ENCODE data around the gene RAPGEF1.

GRCh38 chr9:131611586-131612315, 128.1 kb downstream of the RAPGEF1 start:
- TF ChIP-seq POLR2AphosphoS5 (IDR thresholded peaks at IDR 0.05; ENCODE audit: low read depth, low read length) (no peak), SIN3A (IDR thresholded peaks at IDR 0.05; ENCODE audit: borderline replicate concordance, insufficient read depth, low read length) (no peak), TAF1 (IDR thresholded peaks at IDR 0.05; ENCODE audit: borderline replicate concordance, insufficient read depth, low read length) (no peak)
